HG02610 (cell line): ENCODE data around the gene GAB2.

ENCODE experiments used
- ATAC-seq: cut with Tn5 transposase; IDR thresholded peaks from one replicate; pipeline ENCODE4 v1.9.1; 2021; ENCODE audit warnings: mild to moderate bottlenecking, moderate library complexity; ENCODE audit not compliant: unreplicated experiment

The GAB2 gene

DNA sequence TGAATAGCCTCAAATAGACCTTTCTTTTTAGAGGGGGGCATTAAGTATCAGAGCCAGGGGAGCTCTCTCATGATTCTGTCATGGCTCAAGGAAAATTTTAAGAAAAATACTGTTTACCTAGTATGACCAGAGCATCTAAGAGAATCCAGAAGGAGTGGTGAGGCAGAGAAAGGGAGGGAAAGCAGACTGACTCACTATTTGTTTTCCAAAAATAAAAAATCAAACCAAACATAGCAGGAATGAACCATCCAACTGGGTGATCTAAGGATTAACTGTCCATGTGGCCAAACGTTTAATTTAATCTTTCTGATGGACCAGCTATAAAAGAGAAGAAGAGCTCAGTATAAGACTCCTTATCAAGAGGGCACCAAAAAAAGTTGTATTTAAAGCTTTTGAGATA lies 70.8 kb downstream of the GAB2 start:
- no peak for ATAC-seq

DNA sequence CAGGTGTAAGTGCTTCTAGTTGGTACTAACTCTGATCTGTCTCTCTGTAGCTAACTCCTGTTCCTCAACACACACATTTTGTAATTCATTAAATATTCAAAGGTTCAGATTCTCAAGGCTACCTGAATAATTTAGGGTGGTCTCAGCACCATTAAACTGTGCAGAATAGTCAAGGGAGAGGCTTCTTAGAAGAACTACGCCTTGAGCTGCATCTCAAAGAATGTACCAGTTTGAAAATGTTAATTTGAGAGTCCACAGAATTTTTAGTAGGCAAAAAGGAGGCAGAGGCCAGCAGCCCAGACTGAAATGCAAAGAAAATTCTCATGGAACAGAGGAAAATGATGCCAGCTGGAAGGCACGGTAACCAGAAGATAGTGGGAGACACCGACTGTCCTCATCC lies 72.2 kb downstream of the GAB2 start:
- ATAC-seq, result no peak

DNA sequence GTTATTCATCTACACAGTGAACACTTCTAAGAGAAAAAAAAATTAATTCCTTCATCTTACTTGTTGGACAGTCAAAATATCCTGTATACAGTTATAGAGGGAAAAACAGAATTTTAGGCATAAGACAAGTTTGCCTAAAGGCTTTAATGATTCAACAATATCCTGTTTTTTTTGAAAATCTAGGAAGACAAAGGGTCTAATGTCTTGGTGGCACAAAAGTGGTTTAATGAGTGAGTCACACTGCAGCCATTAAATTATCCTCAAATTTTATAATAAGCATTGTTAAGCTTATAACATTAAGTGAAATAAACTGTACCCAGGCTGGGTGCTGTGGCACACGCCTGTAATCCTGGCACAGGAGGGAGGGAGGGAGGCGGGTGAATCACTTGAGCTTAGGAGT lies 72.9 kb downstream of the GAB2 start:
- ATAC-seq, result no peak

DNA sequence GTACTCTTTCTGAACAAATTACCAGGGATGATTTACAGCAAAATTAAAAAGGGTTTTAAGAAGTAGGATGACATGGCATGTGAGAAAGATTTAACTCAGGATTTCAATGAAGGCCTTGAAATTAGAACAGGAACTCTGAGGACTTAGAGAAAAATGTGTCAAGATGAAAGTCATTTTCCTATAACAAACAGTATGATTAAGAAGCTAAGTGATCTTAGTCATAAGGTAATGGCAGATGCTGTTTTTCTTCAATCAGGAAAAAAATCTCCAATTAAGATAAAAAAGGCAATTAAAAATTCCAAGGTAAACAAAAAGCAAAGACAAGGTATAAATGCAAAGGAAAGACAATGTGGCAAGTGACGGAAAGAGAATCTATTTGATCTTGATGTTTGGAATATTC lies 73.5 kb downstream of the GAB2 start:
- no peak for ATAC-seq

DNA sequence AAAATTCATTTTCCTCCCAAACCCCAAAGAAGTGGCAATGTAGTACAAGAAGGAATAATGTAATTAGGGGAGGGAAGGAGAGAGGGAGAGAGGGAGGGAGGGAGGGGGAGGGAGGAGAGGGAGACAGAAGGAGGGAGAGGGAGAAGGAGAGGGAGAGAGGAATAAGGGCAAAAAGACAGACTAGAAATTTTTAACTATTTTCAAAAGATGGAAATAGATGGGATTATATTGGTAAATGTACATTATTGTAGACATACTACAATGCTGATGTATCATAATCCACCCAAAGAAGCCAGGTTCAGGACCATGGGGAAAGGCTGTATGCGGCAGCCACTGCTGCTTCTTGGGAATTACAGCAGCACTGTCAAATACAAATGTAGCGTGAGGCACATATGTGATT lies 74.3 kb downstream of the GAB2 start:
- no peak for ATAC-seq

DNA sequence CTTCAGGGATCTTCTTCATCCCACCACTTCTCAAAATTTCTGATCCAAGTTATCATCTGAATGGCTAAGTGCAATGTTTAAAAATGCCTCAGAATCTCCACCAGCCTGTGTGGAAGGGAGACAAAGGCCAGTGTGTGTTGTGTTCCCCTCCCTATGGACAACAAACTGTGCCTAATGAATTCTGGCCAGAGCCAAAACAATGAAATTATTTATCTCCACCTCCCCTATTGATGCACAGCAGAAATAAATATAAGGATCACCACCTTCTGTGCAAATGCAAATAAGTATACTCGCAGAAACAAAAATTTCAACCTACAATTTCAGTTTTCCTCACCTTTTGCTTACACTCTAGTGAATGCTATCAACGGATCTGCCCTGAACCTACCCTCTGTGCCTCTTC lies 75.8 kb downstream of the GAB2 start:
- no peak for ATAC-seq

DNA sequence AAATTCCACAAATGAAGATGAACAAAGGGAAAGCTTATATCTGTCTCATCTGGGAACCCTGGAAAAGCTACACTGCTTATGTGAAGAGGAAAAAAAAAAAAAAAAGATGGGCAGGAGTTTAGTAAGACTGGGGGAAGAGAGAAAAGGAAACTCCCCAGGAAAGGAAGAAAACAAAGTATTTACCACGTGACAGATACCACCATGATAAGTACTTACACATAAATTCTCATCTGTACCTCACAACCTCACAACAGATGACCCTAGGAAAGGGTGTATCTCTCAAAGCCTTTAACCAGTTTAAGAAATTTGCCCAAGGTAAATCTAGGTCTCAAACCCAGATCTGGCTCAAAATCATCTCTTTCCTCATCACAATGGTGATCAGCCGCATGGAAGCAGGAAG lies 77.1 kb downstream of the GAB2 start:
- ATAC-seq, result no peak

DNA sequence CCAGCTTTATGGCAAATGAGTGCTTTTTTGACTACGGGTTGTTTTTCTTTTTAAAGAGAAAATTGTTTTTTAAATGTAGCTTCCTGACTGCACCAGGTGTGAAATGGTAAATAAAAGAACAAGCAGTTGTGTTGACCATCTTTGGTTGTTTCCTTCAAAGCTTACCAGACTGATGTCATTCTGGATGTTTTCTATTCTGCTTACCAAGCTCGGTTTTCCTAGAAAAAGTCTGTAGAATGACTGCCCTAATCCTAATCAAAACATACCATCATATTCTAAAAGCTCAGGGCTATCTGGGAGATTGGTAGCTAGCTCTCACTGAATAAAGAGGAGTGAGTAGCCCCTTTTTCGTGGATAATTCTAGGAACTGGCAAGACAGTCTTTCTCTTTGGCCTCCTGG lies 77.7 kb downstream of the GAB2 start:
- no peak for ATAC-seq

DNA sequence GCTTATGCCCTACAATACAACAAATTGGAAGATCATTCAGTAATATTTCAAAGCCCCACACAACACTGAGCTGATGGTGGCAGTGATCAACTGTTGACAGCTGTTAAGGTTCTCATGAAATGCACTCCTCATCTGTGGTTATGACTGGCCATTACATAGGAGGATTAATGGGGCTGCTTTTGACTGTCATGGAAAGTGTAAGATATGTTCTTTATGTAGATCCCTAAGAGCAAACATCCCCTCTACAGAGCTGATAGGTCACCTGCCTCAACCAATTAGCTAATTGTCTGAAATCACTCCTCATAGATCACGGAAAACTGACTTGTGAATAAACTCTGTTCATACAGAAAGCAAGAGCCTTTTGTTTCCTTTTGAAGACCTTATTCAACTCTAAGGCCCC lies 78.1 kb downstream of the GAB2 start:
- peak; percentile 46 for ATAC-seq

DNA sequence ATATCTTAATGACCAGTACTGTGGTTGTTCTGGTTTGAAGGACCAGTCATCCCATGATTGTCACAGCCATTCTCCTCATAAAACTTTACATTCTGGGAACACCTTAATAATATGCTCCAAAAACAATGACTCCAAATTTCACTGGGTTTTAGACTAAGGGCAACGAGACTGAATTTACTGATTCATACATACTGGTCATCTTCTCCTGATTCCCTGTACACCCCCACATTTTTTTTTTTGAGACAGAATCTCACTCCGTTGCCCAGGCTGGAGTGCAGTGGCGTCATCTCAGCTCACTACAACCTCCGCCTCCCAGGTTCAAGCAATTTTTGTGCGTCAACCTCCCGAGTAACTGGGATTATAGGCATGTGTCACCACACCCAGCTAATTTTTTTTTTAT lies 78.9 kb downstream of the GAB2 start:
- no peak for ATAC-seq

DNA sequence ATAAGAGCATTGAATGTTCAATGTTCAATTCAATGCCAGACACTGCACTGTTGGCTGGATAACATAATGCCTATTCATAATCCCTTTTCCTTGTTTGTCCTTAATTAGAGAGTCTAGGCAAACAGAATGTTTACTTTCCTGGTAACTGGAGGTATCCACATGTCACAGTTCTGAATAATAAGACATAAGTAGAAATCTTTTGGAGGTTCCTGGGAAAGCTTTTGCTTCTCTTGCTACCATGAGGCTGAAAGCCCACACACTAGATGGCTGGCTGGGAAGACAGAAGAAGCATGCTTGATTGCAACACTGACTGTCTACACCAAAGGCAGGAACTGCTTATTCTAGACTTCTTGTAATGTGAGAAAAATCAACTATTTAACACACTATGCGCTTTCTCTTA lies 79.5 kb downstream of the GAB2 start:
- ATAC-seq, result no peak

DNA sequence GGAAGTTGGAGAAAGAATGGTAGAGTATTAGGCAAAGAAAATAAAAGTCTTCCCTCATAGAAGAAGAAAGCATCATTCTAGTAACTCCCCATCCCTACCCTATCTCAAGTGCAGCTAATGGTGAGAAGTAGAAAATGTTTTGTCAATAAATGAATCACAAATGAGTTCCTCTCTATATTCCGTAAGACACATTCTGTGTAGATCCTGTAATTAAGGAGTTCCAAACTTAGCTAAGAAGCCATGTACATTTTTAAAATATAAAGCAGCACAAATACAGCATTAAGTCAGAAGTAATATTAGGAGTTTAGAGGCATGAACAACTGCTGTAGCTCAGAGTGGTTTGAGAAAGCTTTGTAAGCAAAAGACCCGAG lies 80.1 kb downstream of the GAB2 start:
- no peak for ATAC-seq

DNA sequence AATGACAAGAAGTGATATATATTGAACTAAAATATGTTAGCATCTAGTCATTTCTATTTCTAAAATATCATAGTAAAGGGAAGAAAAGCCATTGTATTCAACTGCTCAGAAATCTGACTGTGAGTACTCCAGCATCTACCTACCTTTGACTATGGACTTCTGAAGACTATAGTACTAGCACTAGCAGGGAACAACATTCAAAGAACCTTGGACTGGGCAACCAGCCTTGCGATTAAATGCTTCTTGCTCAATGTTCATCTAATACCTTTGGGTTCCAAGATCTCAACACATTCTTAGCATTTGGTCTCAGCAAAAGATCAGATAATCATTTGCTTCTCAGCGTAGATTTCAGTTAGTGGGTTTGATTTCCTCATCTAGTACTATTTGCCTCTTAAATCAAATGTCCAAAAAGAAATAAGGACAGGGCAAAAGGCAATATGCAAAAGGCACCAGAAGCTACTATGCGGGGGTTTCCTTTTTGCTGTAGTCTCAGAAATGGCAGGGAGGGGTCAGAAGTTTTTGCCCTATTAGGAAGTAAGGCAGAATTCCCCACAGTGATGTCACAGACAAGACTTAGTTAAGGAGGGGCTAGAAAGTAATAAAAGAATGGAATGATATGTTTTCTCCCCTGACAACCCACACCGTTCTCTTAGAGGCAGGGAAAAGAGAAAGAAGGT lies 80.6 kb downstream of the GAB2 start:
- ATAC-seq, result no peak

DNA sequence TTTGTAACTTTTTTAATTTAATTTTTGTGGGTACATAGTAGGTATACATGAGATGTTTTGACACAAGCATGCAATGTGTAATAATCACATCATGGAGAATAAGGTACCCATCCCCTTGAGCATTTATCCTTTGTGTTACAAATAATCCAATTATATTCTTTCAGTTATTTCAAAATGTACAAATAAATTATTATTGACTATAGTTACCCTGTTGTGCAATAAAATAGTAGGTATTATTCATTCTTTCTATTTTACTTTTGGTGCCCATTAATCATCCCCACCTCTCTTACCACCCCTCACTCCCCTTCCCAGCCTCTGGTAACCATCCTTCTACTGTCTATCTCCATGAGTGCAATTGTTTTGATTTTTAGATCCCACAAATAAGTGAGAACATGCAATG lies 83.5 kb downstream of the GAB2 start:
- ATAC-seq, result no peak

DNA sequence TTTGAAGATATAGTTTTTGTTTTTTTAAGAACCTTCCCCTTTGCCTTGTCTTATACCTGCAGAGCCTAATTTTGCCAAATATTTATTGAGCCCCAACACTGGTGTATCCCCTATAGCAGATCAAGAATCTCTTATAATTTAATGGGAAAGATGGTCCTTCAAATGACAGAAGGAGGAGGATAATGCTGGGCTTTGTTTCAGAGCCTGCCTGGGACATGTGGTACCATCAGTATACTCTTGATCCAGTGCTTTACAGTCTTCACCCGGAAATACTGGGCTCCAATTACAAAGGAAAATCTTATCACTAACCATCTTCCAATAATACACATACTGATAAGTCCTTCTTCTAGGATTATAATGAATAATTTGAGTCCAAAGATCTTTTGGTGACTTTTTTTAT lies 84.7 kb downstream of the GAB2 start:
- ATAC-seq, result no peak

DNA sequence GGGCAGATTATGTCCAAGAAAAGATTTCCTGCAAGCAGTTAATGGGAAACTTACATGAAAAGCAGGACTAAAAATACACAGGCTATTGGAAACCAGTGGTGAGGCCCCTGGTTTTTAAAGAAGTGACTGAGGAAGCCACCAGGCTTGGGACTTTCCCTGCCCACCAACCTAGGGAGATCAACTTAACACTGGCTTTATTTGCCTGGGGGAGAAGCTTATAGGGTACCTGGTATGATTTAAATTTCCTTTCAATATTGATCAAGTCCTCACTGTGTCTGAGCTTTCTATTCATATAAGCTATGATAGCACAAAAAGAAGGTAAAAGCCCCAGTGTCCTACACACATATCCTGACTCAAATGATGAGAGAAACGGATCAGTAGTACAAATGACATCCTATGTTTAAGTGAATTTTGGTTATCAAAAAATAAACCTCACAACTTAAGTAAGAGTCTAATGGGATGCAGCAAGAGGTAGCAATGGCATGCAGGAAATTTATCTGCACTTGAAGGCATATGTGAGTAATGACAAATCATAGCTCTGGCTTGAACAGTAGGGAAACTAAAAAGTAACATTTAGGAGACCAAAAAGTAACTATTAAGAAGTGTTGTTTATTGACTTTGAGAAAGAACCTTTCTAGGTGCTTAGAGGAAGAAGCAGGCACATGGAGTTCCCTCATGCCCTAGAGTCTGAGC lies 85.3 kb downstream of the GAB2 start:
- peak; percentile 64 for ATAC-seq

DNA sequence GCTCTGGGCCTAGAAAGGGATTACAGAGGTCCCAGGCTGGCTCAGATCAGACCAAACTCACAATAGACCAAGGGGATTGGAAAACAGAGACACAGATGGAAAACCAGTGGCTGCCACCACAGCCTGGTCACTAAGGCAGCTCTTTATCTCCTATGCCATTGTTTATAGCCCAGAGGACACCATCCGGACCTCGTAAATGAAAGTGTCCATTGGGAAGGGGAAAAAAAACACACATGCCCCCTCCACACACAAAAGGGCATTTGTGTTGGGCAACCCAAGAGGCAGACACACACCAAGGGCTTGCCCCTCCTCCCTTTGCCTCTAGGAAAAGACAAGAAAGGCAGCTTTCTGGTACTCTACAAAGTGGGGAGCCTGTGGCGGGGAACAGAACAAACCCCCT lies 85.9 kb downstream of the GAB2 start:
- ATAC-seq, result peak; percentile 10

DNA sequence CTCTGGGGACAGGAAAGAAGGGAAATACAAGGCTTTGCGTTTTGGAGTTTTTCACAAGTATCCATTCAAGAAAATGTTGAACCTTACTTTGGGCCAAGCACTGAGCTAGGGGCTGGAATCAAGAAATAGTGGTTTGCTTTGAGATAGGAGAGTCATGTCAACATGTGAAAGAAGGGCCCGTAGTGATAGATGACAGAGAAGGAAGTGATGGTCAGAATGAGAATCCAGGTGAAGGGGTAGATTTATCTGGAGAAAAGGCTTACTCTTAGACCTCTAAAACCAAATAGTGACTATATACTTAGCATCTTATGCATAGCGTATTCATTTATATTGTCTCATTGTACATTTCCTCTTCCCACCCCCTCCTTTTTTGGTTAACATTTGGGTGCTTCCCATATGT lies 87.3 kb downstream of the GAB2 start:
- no peak for ATAC-seq

DNA sequence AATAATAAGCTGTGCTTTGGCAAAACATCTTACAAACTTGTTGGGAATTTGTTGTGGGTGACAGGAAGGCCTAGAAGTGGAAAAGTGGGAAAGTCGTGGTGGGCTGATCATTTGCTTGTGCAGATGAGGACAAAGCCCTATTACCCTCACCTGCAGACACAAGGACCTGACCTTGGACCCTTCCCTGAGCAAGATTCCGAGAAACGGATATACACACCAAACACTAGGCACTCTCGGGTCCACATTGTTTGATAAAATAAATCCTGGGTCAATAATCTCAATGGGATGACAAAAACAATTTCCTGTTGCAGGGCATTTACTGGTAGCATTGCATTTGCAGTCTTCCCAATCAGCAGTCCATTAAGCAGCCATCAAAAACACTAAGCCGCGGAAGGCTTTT lies 89.7 kb downstream of the GAB2 start:
- ATAC-seq, result no peak

DNA sequence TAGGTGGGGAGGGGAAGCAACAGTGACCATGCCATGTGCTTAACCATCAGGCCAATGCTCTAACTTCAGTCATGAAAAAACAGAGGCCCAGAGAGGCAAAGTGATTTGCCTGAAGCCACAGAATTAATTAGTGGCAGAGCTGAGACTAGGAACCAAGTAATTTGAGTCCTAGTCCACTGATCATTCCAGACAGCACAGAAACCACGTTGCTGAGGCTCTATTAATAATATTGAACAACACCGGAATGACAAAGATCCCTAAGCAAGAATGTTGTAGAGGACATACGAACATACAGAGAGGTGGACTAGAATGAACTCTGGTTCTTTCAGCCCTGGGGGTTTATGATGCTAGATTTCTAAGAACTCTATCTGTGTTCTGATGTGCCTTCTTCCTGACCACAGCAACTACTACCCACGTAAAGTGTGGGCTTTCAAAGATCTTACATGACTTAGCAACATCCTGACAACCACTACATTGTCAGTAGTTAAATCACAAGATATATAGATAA lies 92.3 kb downstream of the GAB2 start:
- ATAC-seq, result peak; percentile 75

DNA sequence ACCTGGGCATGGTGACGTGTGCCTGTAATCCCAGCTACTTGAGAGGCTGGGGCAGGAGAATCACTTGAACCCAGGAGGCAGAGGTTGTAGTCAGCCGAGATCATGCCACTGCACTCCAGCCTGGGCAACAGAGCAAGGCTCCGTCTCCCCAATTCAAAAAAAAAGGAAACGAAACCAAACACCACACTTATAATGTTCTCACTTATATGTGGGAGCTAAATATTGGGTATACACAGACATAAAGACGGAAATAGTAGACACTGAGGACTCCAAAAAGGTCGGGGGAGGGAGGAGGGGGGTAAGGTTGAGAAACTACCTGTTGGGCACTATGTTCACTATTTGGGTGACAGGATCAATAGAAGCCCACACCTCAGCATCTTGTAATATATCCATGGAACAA lies 94.3 kb downstream of the GAB2 start:
- ATAC-seq, result no peak

DNA sequence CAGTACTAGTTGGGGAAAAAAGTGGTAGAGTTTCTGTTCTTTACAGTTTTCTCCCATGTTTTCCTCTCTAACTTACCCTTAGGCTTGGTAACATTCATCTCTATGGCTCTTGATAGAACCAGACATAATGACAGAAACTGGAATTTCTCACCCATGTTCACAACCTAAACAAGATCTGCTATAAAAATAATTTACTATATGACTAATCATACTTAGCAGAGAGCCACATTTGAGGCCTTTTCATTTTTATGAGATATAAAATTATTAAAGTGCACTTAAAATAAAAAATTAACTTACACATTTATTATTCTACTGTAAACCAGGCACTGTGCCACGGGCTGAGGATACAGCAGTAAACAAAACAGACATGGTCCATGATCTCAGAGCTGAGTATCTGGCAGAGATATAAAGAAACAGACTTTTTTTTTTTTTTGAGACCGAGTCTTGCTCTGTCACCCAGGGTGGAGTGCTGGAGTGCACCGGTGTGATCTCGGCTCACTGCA lies 98.1 kb downstream of the GAB2 start:
- no peak for ATAC-seq
